Trophoblast cell (in vitro differentiated cells and primary cell): ENCODE results near the gene SCRN3.

Experiments
- DNase-seq, 2 donors: peaks; one replicate each; pipeline ENCODE4 v3.0.0-alpha.2; 2016
- H2AFZ ChIP-seq: 2 replicates; pipeline ENCODE4 v1.6.1; 2013; ENCODE audit warnings: low read length, moderate library complexity, mild to moderate bottlenecking; ENCODE audit not compliant: insufficient read depth, poor library complexity
- H2AK5ac ChIP-seq: 2 replicates; pipeline ENCODE4 v1.6.1; 2013; ENCODE audit warnings: mild to moderate bottlenecking, low read length
- H2BK120ac ChIP-seq: 2 replicates; pipeline ENCODE4 v1.6.1; 2013; ENCODE audit warnings: low read length, mild to moderate bottlenecking, moderate library complexity; ENCODE audit not compliant: insufficient read depth, poor library complexity
- H2BK12ac ChIP-seq: 2 replicates; pipeline ENCODE4 v1.6.1; 2013; ENCODE audit warnings: mild to moderate bottlenecking, low read length, moderate library complexity
- H2BK5ac ChIP-seq: 2 replicates; pipeline ENCODE4 v1.6.1; 2013; ENCODE audit warnings: low read length, low read depth, moderate library complexity, mild to moderate bottlenecking; ENCODE audit not compliant: poor library complexity
- H3K14ac ChIP-seq: 2 replicates; pipeline ENCODE4 v1.6.1; 2013; ENCODE audit warnings: mild to moderate bottlenecking, low read length
- H3K18ac ChIP-seq: 2 replicates; pipeline ENCODE4 v1.6.1; 2013; ENCODE audit warnings: mild to moderate bottlenecking, low read length
- H3K23ac ChIP-seq: 2 replicates; pipeline ENCODE4 v1.6.1; 2013; ENCODE audit warnings: low read length
- H3K27ac ChIP-seq: 2 replicates; pipeline ENCODE4 v1.5.1; 2013; ENCODE audit warnings: low read depth, mild to moderate bottlenecking, inconsistent platforms, low read length, moderate library complexity
- H3K27me3 ChIP-seq: 2 replicates; pipeline ENCODE4 v1.6.1; 2013; ENCODE audit warnings: inconsistent platforms, mild to moderate bottlenecking, low read length, moderate library complexity; ENCODE audit not compliant: insufficient read depth
- H3K36me3 ChIP-seq, 2 experiments: 1 replicate in 1 of 2; 2 replicates in 1 of 2; pipeline ENCODE4 v1.6.1; 2013; ENCODE audit warnings: low read length in 2 of 2, mild to moderate bottlenecking in 2 of 2, moderate library complexity in 1 of 2; ENCODE audit not compliant: insufficient read depth in 2 of 2, control insufficient read depth in 1 of 2
- H3K4ac ChIP-seq: 2 replicates; pipeline ENCODE4 v1.6.1; 2013; ENCODE audit warnings: low read depth, mild to moderate bottlenecking, low read length, moderate library complexity
- H3K4me1 ChIP-seq, 2 experiments: 1 replicate in 1 of 2; 2 replicates in 1 of 2; pipeline ENCODE4 v1.6.1; 2013; ENCODE audit warnings: low read length in 2 of 2, mild to moderate bottlenecking in 2 of 2, moderate library complexity in 1 of 2; ENCODE audit not compliant: insufficient read depth in 2 of 2, control insufficient read depth in 1 of 2
- H3K4me2 ChIP-seq: 2 replicates; pipeline ENCODE4 v1.6.1; 2013; ENCODE audit warnings: inconsistent platforms, mild to moderate bottlenecking, low read length, moderate library complexity
- H3K4me3 ChIP-seq: 2 replicates; pipeline ENCODE4 v1.5.1; 2013; ENCODE audit warnings: mild to moderate bottlenecking, low read depth, low read length, inconsistent platforms
- H3K79me1 ChIP-seq: one replicate; pipeline ENCODE4 v1.6.1; 2013; ENCODE audit warnings: low read length
- H3K79me2 ChIP-seq: 2 replicates; pipeline ENCODE4 v1.6.1; 2013; ENCODE audit warnings: low read length, mild to moderate bottlenecking; ENCODE audit not compliant: control insufficient read depth, insufficient read depth, poor library complexity
- H3K9ac ChIP-seq: 2 replicates; pipeline ENCODE4 v1.6.1; 2013; ENCODE audit warnings: mild to moderate bottlenecking, low read length
- H3K9me3 ChIP-seq: 2 replicates; pipeline ENCODE4 v1.6.1; 2013; ENCODE audit warnings: low read depth, mild to moderate bottlenecking, control low read depth, inconsistent platforms, low read length; ENCODE audit not compliant: insufficient read depth
- H4K12ac ChIP-seq: 2 replicates; pipeline ENCODE4 v1.6.1; 2013; ENCODE audit warnings: low read depth, mild to moderate bottlenecking, low read length, moderate library complexity
- H4K8ac ChIP-seq: 2 replicates; pipeline ENCODE4 v1.6.1; 2013; ENCODE audit warnings: low read depth, mild to moderate bottlenecking, low read length, moderate library complexity
- H4K91ac ChIP-seq: one replicate; pipeline ENCODE4 v1.6.1; 2013; ENCODE audit warnings: low read depth, mild to moderate bottlenecking, low read length, moderate library complexity
- WGBS: extraction: QIAGEN DNeasy Blood & Tissue Kit; methylation state at CpG from one replicate; pipeline ENCODE4 v1.1.7; 2013; ENCODE audit warnings: missing lambda C conversion rate; ENCODE audit not compliant: insufficient read length, insufficient coverage; ENCODE audit errors: extremely low coverage; 5-methylcytosine and 5-hydroxymethylcytosine counted together

The SCRN3 gene

DNA sequence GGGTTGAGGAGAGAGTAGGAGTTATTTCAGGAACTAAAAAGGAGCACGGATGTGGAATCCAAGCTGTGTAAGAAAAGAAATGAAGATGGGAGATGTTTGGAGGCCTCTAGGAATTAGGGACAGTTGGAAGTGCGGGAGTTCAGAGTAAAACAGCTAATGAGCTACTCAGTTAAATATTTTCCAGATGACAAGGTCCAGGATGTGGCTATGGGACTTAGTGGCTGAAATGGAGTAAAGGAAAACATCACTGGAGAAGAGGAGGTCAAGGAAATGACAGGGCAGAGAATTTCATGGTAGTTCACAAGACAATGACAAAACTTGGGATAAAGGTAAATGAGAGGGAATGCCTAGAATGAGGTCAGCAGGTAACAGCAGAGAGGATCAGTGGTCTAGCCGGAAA, 78.3 kb downstream of the SCRN3 start:
- Histone ChIP-seq H3K79me2 (no peaks in the 10 kb centered on the region), H4K12ac (no peak overlapping the region), H3K79me1 (no peaks in the 10 kb centered on the region), H3K9ac (no peak overlapping the region), H3K27ac (no peak overlapping the region), H3K4me1 (peaks cover 0 to 3% of the 10 kb centered on the region in 2 experiments), H3K14ac (no peak overlapping the region), H2BK120ac (no peak overlapping the region), H4K8ac (no peak overlapping the region), H2BK5ac (no peak overlapping the region), H3K23ac (peak overlapping the region; percentile 10), H3K18ac (no peak overlapping the region), H3K36me3 (no peaks in the 10 kb centered on the region), H3K4me2 (no peak overlapping the region), H3K4me3 (no peak overlapping the region), H3K9me3 (no peaks in the 10 kb centered on the region), H2BK12ac (no peak overlapping the region), H3K4ac (no peak overlapping the region), H4K91ac (no peak overlapping the region), H3K27me3 (no peaks in the 10 kb centered on the region), H2AFZ (no peak overlapping the region), H2AK5ac (no peak overlapping the region)
- no CpG with 5 or more reads among the region's 3 CpGs for WGBS
- DNase-seq = no peak

DNA sequence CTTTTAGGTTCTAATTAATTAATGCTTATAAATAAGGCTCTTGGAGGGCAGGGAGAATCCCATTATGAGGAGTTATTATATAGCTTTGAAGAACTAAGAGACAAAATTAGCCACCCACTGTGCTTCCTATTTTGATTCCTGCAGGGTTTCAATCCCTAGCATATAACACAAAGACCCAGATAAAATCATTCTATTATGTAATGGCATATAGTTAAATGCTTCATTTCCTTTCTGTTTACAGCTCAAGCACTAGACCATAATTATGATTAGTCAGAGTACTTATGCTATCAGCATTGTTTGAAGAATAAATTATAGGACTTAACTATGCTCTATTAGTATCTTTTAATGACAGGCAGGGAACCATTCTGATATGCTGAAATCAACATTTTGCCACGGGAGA, 82.2 kb downstream of the SCRN3 start:
- Histone ChIP-seq H3K36me3 (no peaks in the 10 kb centered on the region), H3K9me3 (no peaks in the 10 kb centered on the region), H2BK12ac (no peak overlapping the region), H3K4ac (no peak overlapping the region), H2BK5ac (no peak overlapping the region), H2BK120ac (no peak overlapping the region), H3K4me3 (no peak overlapping the region), H3K18ac (no peak overlapping the region), H4K12ac (no peak overlapping the region), H3K23ac (no peak overlapping the region), H2AFZ (no peak overlapping the region), H3K9ac (no peak overlapping the region), H4K91ac (no peak overlapping the region), H2AK5ac (no peak overlapping the region), H3K14ac (no peak overlapping the region), H3K4me2 (no peak overlapping the region), H3K4me1 (peaks cover 0 to 3% of the 10 kb centered on the region in 2 experiments), H3K27ac (no peak overlapping the region), H3K79me2 (no peaks in the 10 kb centered on the region), H3K27me3 (no peaks in the 10 kb centered on the region), H4K8ac (no peak overlapping the region), H3K79me1 (no peaks in the 10 kb centered on the region)
- DNase-seq = no peak
- no CpG with 5 or more reads among the region's 1 CpG for WGBS
